Upper lobe of right lung (tissue), 1 donor: ENCODE data around the gene TCF19. TPM values are rescaled to one million over a fixed set of nuclear protein-coding genes. Genes with fewer than 3 reads are reported as not detected.

ENCODE experiments used
- ATAC-seq: fragments of 200-7000 bp; cut with Tn5 transposase; one replicate; pipeline ENCODE4 v1.9.1; 2020; ENCODE audit warnings: mild to moderate bottlenecking, moderate library complexity
- DNase-seq: peaks from one replicate; pipeline ENCODE4 v3.0.0-alpha.2; 2020
- H3K27ac ChIP-seq: fragments of 200-600 bp; one replicate; pipeline ENCODE4 v1.8.0; 2022
- H3K27me3 ChIP-seq: fragments of 200-600 bp; one replicate; pipeline ENCODE4 v1.8.0; 2022; ENCODE audit warnings: mild to moderate bottlenecking
- H3K36me3 ChIP-seq: fragments of 200-600 bp; one replicate; pipeline ENCODE4 v1.8.0; 2022
- H3K4me1 ChIP-seq: fragments of 200-600 bp; one replicate; pipeline ENCODE4 v1.8.0; 2022
- H3K4me3 ChIP-seq: fragments of 200-600 bp; one replicate; pipeline ENCODE4 v1.8.0; 2022; ENCODE audit warnings: mild to moderate bottlenecking
- H3K9me3 ChIP-seq: fragments of 200-600 bp; one replicate; pipeline ENCODE4 v1.8.0; 2022
- CTCF ChIP-seq: fragments of 200-600 bp; IDR thresholded peaks from one replicate; pipeline ENCODE4 v1.8.0; 2022; ENCODE audit warnings: antibody characterized with exemption
- intact Hi-C: fragments of 100-400 bp; cut with DNase I; formaldehyde crosslinking; loops from one replicate; pipeline ENCODE4 v1.11.0; 2022
- total RNA-seq: library from RNA; stranded (reverse); fragmentation: NEBNext Ultra II Directional; extraction: Animal tissue kit (Norgen Biotek cat#: 25700); gene quantifications from one replicate; pipeline ENCODE4 v1.2.1, GENCODE V29; 2021
- donor health status: DM: no; HTN: yes; CAD: no; lungs with severe emphysema.

TCF19 gene
- total RNA-seq, 1 donor from 2014 or later, result 4.5 TPM

DNA sequence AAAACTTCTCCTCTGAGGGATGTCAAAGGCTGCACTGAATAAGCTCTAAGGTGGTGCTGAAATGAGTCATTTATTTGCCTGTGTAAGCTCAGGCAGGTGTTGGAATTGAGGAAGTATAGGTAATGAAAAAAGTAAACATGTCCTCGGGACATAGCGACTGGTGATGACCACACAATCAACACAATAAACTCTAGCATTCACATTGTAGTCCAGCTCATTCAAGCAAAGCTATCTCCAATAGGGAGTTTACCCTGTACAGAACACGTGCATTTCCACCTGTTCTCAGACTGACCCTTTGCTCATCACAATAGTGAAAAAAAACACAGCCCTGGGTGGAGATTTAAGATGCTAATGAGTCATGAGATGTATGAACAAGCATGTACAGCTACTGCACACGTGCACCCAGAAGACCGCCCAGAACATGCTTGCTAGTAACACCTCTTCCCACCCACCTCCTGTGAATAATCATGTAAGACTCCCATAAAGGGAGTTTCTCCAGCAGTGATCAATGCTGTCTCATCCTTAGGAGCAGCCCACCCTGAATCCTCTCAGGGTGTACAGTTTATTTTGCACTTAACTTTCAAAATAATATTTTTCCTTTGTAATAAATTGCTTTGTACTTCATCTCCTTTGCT, 45.1 kb downstream of the TCF19 start:
- Histone ChIP-seq H3K27ac (peak overlapping the region; percentile 81), H3K27me3 (no peaks in the 10 kb centered on the region), H3K4me3 (peak overlapping the region; percentile 52), H3K4me1 (peaks cover 34% of the 10 kb centered on the region), H3K9me3 (no peaks in the 10 kb centered on the region), H3K36me3 (no peaks in the 10 kb centered on the region)
- no peak for TF ChIP-seq CTCF
- no peak for DNase-seq
- intact Hi-C loops, result no loop called here
- peak; percentile 67 for ATAC-seq

DNA sequence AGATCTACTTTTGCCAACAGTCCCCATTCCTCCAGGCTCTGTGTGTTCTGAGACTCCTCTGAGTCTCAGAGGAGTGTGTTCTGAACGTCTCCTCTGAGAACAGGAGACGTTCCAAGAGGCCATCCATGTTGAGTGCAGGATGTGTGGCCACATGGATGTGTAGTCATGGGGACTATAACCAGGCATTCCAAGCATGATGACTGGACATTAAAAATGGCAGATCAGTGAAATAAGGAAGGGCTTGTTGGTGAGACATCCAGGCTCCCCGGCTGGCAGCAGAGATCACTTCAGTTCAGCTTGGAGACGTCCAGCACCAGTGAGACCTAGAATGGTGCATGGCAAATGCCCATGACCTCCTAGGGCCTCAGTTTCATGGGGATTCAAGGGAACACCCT, 46.4 kb downstream of the TCF19 start:
- no peak overlapping the region for H3K4me3 ChIP-seq
- ATAC-seq (no peak), DNase-seq (no peak)
- H3K27me3 ChIP-seq, result no peaks in the 10 kb centered on the region
- no peaks in the 10 kb centered on the region for H3K9me3 ChIP-seq
- peak overlapping the region; percentile 81 for H3K27ac ChIP-seq
- H3K36me3 ChIP-seq, result no peaks in the 10 kb centered on the region
- no peak for TF ChIP-seq CTCF
- intact Hi-C loops, result no loop called here
- H3K4me1 ChIP-seq, result peaks cover 25% of the 10 kb centered on the region

DNA sequence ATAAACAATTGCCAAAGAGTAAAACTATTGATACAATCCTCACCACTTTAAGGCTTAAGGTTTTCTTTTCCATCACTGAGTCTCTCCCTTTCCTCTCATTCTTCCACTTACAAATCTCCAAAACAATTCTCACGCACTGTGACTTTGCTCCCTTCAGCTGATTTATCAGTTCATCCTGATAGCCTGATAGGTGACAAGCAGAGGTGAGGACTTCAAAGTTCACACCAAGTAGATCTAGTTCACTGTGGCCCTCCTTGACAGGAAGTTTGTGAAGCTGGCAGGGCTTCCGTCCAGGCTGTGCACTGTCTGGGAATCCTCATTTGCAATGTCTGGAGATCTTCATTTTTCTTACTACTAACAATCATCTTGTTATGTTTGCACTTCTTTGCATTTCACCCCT, 47.2 kb downstream of the TCF19 start:
- Histone ChIP-seq H3K36me3 (no peaks in the 10 kb centered on the region), H3K27me3 (no peaks in the 10 kb centered on the region), H3K9me3 (no peaks in the 10 kb centered on the region), H3K4me3 (no peak overlapping the region), H3K27ac (no peak overlapping the region), H3K4me1 (peaks cover 19% of the 10 kb centered on the region)
- ATAC-seq (no peak), DNase-seq (no peak)
- intact Hi-C loops, result no loop called here
- no peak for TF ChIP-seq CTCF

DNA sequence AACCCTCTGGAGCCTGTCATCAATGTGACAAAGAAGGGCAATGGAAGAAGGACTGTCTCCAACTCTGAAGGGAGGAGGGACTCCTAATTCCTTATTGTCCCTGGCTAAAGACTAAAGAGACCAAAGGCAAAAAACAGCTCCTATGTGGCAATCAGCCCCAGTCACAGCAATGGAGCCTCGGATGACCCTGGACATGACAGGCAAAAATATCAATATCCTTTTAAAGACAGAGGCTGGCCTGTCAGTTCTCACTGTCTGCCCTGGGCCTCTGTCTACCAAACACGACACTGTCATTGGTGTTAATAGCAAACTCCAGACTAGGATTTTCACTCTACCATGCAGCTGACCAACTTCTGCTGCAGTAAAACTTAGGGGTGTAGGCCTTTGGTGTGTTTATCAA, 50.1 kb downstream of the TCF19 start:
- Histone ChIP-seq H3K36me3 (no peaks in the 10 kb centered on the region), H3K27me3 (no peaks in the 10 kb centered on the region), H3K9me3 (no peaks in the 10 kb centered on the region), H3K4me1 (peaks cover 5% of the 10 kb centered on the region), H3K4me3 (no peak overlapping the region), H3K27ac (no peak overlapping the region)
- DNase-seq (no peak), ATAC-seq (no peak)
- TF ChIP-seq CTCF, result no peak
- intact Hi-C loops, result no loop called here

DNA sequence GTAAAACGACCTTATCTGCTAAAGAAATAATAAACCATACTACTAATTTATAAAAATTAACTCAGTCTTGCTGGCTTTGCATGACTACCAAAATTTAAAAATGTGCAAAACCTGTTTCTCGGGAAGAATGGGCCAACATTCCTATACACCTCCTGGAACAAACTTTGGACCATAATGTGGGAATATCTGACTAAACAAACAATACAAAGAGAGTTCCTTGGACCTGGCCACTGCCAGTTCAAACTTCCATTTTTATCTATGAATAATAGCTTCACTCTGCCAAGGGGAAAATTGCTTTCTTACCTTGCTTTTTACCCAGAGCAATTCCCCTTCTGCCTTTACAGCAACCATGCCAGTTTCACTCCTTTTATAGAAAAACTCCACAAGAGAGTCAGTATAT, 50.7 kb downstream of the TCF19 start:
- intact Hi-C loops, result no loop called here
- no peaks in the 10 kb centered on the region for H3K36me3 ChIP-seq
- H3K4me1 ChIP-seq, result peaks cover 2% of the 10 kb centered on the region
- H3K27ac ChIP-seq, result no peak overlapping the region
- ATAC-seq (no peak), DNase-seq (no peak)
- no peaks in the 10 kb centered on the region for H3K27me3 ChIP-seq
- no peaks in the 10 kb centered on the region for H3K9me3 ChIP-seq
- no peak overlapping the region for H3K4me3 ChIP-seq
- TF ChIP-seq CTCF, result no peak

DNA sequence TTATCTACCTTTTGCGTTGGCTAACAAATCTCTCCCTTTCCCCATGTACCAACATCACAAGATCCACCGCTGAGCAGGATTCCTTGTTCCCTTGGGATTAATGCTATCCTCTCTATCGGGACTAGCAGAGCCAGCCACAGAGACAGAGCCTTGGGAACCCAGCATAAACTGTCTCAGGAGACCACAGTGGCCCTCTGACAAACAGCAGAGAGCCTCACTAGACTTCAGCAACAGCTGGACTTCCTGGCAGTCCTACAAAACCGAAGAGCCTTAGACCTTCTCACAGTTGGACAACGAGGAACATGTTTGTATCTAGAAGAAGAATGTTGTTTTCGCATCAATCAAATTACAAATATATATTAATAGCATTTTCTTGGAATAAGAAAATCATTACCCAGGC, 51.7 kb downstream of the TCF19 start:
- H3K27ac ChIP-seq, result no peak overlapping the region
- intact Hi-C loops, result no loop called here
- no peaks in the 10 kb centered on the region for H3K27me3 ChIP-seq
- no peak for TF ChIP-seq CTCF
- no peak overlapping the region for H3K4me3 ChIP-seq
- no peak for DNase-seq
- no peaks in the 10 kb centered on the region for H3K9me3 ChIP-seq
- H3K4me1 ChIP-seq, result no peaks in the 10 kb centered on the region
- no peaks in the 10 kb centered on the region for H3K36me3 ChIP-seq
- ATAC-seq, result no peak
